Measurements from ENCODE around the gene PTEN.
"Not testable (repeated sequence)": the region's sequence is repeated elsewhere in the genome, so short reads cannot be mapped to it uniquely, and the experiment has no call there.

Gene PTEN

DNA sequence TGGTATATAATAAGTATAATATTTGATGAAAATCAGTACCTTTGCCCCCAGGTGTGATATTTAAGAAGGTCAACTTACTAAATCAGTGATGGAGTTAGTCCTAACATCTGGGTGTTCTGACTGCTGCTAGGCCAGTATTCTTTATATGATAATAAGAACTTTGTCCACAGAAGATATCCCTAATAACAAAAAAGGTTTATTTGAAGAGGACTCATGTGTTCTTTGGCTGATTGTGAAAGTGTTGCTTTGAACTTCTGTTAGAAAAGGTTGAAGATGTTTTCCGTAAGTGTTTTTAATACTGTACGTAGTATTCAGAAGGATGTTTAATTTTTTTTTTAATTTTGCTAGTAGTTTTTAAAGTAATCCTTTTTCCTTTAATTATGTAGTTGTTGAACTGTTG is 10.2 kb downstream of the PTEN start:
- DNase-seq = no peak

DNA sequence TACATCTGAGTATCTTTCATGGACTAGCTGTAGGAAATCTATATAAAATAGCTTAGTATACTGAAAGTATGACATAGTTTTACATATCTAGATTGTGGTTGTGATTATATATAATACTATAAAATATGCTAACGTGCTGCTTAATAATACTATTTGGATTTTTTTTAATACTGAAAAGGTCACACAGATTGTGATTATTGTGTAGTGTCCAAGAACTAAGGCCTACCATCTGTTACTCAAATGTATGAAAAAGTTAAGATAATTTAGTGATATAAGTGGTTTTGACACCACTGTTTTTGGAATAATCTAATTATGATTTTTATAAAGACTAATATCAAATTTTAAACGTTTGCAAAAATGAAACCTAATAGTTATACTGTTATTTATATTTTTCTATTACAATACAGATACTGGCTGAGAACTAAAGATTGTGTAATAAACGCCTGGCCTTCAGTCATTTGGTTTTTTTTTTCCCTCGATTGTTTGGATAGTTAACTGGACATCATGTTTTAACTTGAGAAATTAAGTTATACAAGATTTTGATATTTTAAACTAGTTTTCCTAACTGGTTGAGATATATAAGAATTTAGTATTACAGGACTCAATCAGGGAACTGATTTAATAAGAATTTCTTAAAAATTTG is 12.6 kb downstream of the PTEN start:
- no peak for DNase-seq

DNA sequence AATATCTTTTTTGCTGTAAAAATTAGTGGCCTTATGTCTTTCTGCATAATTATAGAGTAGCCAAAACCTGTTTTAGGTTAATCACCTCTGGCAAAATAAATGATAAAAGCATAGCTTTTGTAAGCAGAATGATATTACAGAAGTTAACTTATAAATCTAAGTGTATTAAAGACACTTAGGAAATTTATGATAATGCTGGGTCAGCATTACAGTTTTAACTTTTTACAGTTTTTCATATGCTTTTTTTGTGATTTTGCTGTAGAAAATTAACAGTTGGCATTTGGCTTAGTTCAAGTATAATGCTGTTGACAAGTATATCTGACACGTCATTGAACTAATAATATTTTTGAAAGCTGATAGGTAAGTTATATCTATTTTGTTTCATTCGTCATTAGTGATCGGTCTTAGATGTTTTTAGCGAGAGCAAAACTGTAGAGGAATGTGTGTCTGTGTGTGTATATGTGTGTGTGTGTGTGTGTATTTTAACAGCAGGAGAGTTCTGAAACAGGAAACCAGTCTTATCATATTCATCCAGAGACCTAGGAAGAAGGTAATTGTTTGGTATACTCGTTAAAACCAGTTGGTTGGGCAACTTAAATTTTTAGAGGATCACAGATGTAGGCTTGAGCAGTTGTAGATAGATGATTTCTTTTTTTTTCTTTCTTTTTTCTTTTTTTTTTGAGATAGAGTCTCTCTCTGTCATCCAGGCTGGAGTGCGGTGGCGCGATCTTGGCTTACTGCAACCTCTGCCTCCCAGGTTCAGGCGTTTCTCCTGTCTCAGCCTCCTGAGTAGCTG is 15.4 kb downstream of the PTEN start:
- no peak for DNase-seq

DNA sequence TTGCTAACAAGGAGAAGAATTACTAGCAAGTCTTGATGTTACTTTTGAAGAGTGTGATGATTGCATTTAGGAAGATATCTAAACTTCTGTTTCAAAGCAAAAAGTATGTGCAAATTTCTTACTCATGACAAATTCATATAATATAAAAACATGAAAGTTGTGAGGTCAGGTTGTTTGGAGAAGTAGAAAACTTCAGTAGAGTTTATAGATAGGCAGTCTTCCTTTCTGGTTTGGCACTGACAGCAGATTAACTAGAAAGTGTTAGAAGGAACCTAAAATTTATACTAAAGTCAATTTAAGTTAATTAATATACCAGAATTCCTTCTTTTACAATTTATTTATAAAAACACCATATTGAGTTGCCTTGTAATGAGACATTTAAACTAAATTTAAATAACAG is 16.9 kb downstream of the PTEN start:
- DNase-seq = no peak

DNA sequence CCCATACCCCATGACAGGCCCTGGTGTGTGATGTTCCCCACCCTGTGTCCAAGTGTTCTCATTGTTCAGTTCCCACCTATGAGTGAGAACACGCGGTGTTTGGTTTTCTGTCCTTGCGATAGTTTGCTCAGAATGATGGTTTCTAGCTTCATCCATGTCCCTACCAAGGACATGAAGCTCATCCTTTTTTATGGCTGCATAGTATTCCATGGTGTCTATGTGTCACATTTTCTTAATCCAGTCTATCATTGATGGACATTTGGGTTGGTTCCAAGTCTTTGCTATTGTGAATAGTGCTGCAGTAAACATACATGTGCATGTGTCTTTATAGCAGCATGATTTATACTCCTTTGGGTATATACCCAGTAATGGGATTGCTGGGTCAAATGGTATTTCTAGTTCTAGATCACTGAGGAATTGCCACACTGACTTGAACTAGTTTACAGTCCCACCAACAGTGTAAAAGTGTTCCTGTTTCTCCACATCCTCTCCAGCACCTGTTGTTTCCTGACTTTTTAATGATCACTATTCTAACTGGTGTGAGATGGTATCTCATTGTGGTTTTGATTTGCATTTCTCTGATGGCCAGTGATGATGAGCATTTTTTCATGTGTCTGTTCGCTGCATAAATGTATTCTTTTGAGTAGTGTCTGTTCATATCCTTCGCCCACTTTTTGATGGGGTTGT is 18.1 kb downstream of the PTEN start:
- not testable (repeated sequence) for DNase-seq

DNA sequence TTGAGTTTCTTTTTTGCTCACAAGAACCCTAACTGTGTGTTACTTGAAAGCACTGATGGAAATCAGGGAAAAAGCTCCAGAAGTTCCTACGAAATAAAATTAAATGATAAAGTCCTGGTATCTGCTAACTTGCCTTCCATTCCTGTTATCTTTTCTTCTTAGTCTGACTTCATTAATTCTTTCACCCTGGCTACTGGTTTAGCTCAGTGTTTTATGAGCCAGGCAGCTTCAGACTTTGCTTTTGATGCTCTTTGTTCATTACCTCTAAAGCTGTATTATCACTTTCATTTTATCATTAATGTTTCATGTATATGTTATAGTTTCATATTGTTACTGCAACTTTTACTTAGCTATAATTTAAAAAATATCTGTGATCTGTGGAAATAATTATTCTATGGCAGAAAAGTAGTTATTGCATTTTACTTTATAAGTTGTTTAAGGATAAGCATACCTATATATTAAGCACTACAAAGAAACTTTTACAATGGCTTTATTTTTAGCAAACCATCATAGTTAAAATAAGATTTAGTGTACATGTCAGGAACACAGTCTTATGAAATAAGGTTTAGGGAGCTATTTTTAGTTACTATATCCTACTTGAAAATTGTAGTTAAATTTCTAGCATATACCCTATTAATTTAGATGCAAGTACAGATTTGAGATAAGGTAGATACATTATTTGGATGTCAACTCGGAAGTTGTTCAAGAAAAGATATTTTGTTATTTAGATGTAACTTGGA is 19.3 kb downstream of the PTEN start:
- no peak for DNase-seq

DNA sequence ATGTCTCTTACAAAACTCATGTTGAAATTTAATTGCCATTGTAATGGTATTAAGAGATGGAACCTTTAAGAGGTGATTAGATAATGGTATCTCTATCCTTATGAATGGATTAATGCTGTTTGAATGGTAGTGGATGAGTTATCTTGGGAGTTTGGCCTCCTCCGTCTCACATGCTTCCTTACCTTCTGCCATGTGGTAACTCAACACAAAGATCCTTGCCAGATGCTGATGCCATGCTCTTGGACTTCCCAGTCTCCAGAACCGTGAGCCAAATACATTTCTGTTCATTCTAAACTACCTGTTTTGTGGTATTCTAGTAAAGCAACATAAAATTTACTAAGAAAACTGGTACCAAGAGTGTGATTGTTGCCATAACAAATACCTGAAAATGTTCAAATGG is 23.2 kb downstream of the PTEN start:
- no peak for DNase-seq

DNA sequence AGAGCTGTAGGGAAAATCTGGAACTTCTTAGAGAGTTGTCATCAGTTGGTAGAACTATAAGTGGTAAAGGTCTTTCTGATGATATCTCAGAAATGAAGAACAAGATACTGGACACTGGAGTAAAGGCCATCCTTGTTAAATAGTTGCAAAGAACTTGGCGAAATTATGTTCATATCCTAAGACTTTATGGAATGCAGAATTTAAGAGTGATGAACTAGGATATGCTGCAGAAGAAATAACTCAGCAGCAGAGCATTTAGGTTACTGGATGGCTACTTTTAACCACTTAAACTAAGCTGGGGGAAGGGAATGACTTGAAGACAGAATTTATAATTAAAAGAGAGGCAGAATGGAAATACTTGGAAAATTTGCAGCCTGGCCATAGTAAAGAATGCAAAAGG is 23.7 kb downstream of the PTEN start:
- DNase-seq = no peak

DNA sequence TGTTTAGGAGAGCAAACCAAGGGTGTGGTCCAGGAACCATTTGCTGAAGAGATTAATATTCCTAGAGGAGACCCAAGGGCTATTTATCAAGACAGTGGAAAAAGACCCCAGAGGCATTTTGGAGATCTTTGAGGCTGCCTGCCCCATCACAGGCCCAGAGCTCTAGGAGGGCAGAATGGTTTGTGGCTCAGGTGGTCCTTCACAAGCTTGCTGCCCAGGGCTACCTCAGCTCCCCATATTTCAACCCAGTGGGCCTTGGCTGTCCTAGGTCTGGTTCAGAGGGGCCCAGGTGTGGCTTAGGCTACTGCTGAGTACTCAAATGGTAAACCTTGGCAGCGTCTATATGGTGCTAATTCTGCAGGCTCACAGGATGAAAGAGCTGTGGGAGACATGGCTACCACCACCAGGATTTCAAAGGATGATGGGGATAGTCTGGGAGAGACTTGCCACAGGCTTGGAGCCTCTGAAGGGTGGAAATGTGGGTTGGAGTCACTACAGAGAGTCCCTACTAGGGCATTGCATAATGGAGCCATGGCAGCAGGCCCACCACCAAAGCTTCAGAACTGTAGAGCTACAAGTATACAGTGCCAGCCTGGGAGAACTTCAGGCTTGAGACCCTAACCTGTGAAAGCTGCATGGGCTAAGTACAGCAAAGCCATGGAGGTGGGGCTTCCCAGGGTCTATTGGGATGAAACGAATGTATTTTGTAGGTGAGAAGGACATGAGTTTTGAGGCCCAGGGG is 24.3 kb downstream of the PTEN start:
- no peak for DNase-seq

DNA sequence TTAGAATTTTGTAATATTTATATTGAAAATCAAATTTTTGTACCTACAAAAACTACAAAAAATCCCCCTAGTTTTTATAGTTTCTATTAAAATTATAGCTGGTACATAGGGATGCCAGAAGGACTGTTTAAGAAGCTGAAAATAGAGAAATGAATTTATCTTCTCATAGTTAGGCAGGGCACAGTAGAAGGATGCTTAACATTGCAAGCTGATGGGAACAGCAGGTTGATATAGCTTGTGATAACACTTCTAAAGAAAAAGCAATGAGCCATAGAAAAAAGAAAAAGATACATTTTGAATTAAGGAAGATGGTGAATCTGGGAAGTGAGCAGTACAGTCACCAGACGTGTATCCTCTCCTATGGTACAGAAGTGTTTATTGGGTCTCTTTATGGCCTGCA is 32.0 kb downstream of the PTEN start:
- no peak for DNase-seq

DNA sequence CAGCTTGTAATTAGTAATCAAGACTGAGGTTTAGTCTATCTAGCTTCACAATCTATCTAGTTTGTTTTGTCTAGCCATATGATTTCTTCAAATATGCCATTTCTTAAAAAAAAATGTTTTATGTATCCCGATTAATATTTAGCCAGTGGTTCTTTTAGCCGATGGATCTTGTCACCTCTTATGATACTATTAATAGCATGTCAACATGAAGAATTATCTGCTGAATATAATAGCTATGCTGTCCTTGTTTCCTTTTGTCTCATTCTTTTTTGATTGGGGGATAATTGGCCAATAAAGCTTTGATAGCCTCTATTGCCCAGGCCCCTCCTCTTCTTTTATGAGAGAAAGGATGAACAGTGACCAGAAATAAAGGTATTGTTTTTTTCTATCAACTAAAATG is 32.8 kb downstream of the PTEN start:
- DNase-seq = no peak

DNA sequence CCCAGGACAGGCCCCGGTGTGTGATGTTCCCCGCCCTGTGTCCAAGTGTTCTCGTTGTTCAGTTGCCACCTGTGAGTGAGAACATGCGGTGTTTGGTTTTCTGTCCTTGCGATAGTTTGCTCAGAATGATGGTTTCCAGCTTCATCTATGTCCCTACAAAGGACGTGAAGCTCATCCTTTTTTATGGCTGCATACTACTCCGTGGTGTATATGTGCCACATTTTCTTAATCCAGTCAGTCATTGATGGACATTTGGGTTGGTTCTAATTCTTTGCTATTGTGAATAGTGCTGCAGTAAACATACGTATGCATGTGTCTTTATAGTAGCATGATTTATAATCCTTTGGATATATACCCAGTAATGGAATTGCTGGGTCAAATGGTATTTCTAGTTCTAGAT is 34.5 kb downstream of the PTEN start:
- DNase-seq = not testable (repeated sequence)

DNA sequence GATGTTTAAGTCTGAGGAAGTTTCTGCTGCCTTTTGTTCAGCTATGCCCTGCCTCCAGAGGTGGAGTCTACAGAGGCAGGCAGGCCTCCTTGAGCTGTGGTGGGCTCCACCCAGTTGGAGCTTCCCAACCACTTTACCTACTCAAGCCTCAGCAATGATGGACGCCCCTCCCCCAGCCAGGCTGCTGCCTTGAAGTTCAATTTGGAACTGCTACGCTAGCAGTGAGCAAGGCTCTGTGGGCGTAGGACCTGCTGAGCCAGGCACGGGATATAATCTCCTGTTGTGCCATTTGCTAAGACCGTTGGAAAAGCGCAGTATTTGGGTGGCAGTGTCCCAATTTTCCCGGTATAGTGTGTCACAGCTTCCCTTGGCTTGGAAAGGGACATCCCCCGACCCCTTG is 40.0 kb downstream of the PTEN start:
- not testable (repeated sequence) for DNase-seq

DNA sequence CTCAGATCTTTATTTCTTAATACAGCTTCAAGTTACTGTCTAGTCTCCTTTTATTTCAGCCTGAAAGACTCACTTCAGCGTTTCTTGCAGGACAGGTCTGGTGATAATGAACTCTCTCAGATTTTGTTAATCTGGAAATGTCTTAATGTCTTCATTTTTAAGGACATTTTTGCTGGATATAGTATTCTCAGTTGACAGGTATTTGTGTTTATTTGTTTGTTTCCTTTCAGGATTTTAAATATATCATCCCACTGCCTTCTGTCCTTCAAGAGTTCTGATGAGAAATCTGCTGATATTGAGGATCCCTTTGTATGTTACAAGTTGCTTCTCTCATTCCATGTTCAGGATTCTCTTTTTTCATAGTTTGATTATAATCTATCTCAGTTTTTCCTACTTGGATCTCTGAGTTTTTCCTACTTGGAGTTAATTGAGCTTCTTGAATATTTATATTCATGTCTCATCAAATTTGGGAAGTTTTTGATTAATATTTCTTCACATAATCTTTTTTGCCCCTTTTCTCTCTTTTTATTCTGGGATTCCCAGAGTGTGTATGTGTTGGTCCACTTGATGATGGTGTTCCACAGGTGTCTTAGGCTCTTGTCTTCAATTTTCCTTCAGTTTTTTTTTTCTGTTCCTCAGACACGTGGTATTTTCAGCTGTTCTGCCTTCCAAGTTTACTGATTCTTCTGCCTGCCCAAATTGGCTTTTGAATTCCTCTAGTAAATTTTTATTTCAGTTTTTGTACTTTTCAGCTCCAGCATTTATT is 49.9 kb downstream of the PTEN start:
- no peak for DNase-seq

DNA sequence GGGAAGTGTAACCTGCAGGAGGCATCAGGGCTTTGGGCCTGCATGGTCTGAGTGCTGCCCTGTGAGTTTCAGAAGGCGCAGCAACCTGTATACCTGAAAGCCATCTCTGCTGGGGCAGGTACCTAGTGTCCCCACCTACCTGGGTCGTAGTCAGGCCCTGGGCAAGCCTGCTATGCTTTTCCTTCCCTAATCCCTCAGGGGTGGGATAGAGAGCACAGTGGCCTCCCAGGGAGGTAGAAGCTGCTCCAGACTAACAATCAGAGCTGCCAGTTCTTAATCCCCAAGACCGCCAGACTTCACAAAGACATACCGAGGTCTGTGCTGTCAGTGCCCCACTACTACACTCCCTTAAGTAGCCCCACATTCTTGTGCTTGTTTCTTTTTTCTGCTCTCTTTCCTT is 52.0 kb downstream of the PTEN start:
- DNase-seq = no peak

DNA sequence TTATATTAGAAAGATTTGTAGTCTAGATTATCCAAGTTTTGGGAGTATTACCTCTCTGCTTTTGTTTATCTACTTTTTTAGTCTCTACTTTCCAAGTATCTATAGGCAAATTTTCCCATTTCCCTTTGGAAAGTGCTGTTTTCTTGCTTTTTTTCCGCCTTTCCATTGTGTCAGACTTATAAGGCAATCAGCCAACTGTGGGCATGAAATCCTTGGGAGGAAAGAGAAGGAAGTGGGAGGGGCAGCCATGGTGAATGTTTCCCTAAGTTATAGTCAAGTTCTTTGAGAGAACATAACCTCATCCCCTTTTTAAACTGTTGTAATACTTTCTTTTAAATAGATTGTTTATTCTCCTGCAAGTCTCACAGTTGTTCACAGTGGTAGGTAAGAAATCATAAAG is 52.6 kb downstream of the PTEN start:
- peak; percentile 37 for DNase-seq

DNA sequence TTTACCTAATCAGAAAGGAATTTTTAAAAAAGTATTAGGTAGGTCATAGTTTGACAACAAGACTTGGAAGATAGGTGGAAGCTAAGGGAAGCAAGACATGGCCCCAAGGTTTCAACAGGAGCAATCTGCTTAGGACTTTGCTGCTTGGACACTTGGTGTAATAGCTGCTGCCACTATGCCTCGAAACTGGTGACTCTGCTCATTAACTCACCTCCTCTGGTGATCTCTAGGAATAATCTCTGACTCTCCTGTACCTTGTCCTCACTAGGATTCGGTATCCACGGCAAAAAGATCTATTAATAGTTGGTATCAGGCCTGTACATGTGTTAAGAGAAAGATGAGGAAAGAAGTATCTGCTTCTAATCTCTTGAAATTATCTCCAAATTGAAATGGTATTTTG is 53.1 kb downstream of the PTEN start:
- DNase-seq = no peak

DNA sequence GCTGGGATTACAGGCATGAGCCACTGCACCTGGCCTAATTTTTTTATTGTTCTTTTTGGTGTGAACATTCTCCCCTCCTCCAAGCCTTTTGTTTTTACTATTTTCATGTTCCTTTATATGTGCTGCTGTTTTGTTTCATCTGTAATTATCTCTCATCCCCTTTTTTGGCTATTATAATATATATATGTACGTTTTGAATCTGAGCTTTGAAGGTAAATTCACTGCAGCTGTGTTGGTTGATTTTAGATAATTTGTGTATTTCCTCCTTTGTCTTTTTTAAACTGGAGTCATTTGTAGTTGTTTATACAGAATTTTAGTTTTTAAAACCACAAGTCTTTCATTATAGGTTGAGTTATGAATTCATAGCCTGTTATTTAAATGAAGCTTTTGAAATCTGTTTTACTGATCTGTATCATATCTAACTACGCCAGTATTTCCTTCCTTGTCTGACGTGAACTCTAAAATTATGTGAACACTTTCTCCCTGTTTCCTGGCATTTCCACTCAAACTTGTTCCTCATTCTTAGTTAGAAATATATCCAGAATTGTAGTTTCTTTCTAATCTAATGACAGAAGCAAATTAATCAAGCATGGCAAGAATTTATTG is 54.9 kb downstream of the PTEN start:
- no peak for DNase-seq

DNA sequence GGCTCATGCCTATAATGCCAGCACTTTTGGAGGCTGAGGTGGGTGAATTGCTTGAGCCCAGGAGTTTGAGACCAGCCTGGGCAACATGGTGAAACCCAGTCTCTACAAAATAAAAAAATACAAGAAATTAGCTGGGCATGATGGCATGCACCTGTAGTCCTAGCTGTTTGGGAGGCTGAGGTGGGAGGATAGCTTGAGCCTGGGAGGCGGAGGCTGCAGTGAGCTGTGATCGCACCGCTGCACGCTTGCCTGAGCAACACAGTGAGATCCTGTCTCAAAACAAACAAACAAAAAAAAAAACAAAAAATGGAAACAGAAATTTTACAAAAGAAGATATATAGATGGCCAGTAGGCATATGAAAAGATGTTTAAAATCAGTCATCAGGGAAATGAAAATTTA is 57.1 kb downstream of the PTEN start:
- no peak for DNase-seq

DNA sequence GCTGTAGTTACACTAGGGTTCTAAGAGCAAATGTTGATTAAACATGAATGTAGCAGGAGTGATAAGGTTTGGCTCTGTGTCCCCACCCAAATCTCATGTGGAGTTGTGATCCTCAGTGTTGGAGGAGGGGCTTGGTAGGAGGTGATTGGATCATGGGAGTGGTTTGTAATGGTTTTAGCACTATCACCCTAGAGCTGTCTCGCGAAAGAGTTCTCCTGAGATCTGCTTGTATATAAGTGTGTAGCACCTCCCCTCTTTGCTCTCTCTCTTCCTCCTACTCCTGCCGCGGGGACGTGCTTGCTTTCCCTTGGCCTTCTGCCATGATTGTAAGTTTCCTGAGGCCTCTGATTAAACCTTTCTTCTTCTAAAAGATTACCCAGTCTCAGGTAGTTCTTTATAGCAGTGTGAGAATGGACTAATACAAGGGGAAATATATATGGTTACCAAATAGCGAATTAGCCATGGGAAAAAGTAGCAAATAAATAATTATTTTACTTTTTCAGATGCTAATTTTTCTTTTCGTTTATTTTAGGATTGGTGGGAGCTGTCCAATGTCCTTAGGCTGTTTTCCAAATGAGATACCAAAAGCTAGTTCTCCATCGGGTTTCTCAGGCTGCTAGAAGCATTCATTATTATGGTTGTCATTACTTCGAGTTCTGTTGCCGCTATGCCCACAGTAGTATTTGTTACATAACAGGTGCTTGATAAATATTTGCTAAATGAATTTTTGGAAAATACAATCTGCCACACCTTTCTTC is 58.7 kb downstream of the PTEN start:
- no peak for DNase-seq

DNA sequence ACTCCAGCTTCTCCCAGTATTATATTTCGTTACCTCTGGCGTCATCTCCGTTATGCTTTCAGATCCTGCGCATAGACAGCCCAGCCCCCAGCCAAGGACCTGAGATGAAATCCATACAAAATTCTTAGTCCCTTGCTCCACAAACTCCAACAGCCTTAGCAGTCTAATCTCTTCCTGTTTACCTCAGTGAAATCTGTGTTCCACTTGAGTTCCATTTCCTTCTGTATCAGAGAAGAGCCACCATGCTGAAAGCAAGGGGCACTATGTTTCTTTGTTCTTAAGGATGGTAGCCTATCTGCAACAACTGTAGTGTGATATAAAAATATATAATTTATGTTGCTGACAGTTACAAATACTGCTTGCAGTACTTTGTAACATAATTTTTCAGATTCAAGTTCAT is 59.8 kb downstream of the PTEN start:
- no peak for DNase-seq

All from fibroblast of skin of right biceps (primary cell).